NCI-H1694 (cell line): ENCODE results near the gene ZAR1L.
"Not testable (repeated sequence)": the region's sequence is repeated elsewhere in the genome, so short reads cannot be mapped to it uniquely, and the experiment has no call there.

Source experiments
- DNase-seq: peaks from one replicate; lab custom pipeline; 2025; lab: John Stamatoyannopoulos, UW

The ZAR1L gene

GRCh38 chr13:32315238-32316027 is at the start of gene ZAR1L, which contains the start of gene BRCA2:
Gene ZAR1L, minus strand, starts transcription at chr13:32315363. Its CDS starts 3,438 bp downstream, at chr13:32311925.
Gene BRCA2, plus strand, starts transcription at chr13:32315508. Its CDS starts 953 bp downstream, at chr13:32316461.
- peak; percentile 63 for DNase-seq

GRCh38 chr13:32362574-32362973 is 47.4 kb upstream of the ZAR1L start:
- DNase-seq: no peak

DNA sequence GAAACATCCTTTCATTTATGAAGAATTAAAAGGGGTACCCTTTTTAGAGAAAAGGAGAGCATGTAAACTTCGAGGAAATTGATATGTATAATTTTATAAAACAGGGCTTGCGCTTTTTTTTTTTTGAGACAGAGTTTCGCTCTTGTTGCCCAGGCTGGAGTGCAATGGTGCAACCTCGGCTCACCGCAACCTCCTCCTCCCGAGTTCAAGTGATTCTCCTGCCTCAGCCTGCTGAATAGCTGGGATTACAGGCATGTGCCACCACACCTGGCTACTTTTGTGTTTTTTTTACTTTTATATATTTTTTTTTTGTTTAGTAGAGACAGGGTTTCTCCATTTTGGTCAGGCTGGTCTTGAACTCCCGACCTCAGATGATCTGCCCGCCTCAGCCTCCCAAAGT is 40.8 kb upstream of the ZAR1L start:
- DNase-seq: not testable (repeated sequence)

GRCh38 chr13:32354040-32354439 is 38.9 kb upstream of the ZAR1L start:
- DNase-seq: no peak

DNA sequence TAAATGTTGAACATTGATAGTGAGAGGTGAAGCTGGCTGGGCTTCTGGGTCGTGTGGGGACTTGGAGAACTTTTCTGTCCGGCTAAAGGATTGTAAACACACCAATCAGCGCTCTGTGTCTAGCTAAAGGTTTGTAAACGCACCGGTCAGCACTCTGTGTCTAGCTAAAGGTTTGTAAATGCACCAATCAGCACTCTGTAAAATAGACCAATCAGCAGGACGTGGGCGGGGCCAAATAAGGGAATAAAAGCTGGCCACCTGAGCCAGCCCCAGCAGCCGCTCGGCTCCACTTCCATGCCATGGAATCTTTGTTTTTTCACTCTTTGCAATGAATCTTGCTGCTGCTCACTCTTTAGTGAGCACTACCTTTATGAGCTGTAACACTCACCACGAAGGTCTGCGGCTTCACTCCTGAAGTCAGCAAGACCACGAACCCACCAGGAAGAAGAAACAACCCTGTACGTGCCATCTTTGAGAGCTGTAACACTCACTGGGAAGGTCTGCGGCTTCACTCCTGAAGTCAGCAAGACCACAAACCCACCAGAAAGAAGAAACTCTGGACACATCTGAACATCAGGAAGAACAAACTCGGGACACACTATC is 35.8 kb upstream of the ZAR1L start:
- DNase-seq: not testable (repeated sequence)

DNA sequence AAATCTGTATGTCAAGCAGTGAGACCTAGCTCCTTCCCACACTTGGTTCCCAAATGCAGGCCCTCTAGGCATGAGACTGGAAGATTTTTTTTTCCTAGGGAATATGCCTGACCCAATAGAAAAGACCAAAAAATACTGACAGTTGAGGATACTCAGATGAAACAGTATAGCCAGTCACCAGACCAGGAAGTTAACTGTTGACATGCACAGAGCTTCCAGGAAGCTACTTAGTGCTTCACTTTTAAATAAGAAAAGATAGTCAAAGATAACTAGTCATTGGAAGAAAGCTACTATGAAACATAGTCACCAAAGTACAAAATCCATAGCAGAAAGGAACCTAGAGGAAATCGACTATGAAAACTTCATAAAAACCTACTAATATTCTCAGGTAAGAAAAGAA is 32.5 kb upstream of the ZAR1L start:
- no peak for DNase-seq

DNA sequence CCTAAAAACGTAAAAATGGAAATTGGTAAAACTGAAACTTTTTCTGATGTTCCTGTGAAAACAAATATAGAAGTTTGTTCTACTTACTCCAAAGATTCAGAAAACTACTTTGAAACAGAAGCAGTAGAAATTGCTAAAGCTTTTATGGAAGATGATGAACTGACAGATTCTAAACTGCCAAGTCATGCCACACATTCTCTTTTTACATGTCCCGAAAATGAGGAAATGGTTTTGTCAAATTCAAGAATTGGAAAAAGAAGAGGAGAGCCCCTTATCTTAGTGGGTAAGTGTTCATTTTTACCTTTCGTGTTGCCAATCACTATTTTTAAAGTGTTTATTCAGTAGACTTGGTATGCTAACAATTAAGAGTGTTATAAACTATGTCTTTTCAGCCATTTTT is 25.8 kb upstream of the ZAR1L start:
- DNase-seq: no peak

DNA sequence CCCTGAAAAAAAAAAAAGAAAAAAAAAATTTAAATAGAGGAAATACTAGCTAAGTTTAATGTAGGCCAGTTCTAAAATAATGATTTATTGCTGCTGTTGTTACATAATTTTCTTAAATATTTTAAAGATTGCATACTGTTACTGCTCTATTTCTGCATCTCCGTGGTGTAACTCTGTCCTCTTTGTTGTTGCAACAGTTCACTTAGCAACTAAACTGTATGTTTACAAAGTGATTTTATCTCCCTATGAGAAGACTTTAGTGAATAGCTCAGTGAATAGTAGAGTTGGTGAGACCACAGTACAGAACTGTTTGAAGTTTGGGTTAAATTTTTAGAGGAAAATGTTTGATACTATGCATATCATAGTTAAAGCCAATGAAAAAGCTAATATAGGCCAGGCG is 19.5 kb upstream of the ZAR1L start:
- no peak for DNase-seq

- no peak for DNase-seq
These were observed 15.3 kb upstream of the ZAR1L start for GRCh38 chr13:32330441-32330840.

DNA sequence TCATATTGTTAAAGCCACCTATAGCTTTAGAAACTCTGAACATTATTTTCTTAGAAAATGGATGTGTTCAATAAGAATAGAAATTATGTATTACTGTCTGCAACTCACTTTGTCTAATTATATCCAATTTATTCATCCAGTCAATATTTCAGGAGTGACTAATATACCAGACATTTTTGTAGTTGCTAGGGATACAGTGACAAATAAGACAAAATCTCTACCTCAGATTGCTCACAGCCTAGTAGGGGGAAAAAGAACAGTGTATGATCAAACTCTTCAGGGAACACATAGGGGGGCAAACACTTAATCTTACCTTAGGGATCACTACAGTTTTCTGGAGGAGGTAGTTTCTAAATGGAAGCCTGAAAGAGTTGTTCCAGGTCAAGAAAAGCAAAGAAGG is 8.7 kb upstream of the ZAR1L start:
- no peak for DNase-seq

DNA sequence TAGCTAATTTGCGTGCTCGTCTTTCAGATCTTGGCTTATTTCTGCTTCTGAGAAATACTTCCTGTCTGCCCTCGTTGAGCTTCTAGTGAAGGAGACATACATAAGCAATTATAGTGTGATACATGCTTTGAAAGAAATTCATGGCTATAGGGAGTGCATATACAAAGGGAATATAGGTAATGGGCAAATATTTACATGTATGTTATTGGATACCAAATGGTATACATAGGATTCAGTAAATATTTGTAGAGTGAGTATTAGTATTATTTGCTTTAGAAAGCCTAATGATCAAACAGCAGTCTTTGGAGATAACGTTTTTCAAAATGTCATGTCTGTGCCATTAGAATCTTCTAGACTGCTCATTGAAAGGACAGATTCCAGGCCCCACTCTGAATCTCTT is 5.4 kb upstream of the ZAR1L start:
- DNase-seq: no peak

DNA sequence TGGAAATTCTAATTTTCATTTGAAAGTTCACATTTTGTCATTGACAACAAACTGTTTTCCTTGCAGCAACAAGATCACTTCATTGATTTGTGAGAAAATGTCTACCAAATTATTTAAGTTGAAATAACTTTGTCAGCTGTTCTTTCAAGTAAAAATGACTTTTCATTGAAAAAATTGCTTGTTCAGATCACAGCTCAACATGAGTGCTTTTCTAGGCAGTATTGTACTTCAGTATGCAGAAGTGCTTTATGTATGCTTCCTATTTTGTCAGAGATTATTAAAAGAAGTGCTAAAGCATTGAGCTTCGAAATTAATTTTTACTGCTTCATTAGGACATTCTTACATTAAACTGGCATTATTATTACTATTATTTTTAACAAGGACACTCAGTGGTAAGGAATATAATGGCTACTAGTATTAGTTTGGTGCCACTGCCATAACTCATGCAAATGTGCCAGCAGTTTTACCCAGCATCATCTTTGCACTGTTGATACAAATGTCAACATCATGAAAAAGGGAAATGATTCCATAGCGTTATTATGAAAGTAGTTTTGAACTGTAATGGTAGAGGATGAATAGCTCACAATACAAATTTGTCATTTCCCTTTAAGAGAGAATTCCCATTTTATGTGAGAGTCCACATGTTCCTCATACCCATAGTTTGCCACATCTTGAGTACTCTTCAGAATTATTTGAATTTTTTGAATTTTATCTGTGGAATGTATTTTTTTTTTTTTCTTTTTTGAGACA is 2.7 kb upstream of the ZAR1L start:
- no peak for DNase-seq

GRCh38 chr13:32316501-32316900 is 1.3 kb upstream of the ZAR1L start:
- no peak for DNase-seq

DNA sequence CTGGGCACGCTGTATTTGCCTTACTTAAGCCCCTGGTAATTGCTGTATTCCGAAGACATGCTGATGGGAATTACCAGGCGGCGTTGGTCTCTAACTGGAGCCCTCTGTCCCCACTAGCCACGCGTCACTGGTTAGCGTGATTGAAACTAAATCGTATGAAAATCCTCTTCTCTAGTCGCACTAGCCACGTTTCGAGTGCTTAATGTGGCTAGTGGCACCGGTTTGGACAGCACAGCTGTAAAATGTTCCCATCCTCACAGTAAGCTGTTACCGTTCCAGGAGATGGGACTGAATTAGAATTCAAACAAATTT is 821 bp upstream of the ZAR1L start:
- no peak for DNase-seq

DNA sequence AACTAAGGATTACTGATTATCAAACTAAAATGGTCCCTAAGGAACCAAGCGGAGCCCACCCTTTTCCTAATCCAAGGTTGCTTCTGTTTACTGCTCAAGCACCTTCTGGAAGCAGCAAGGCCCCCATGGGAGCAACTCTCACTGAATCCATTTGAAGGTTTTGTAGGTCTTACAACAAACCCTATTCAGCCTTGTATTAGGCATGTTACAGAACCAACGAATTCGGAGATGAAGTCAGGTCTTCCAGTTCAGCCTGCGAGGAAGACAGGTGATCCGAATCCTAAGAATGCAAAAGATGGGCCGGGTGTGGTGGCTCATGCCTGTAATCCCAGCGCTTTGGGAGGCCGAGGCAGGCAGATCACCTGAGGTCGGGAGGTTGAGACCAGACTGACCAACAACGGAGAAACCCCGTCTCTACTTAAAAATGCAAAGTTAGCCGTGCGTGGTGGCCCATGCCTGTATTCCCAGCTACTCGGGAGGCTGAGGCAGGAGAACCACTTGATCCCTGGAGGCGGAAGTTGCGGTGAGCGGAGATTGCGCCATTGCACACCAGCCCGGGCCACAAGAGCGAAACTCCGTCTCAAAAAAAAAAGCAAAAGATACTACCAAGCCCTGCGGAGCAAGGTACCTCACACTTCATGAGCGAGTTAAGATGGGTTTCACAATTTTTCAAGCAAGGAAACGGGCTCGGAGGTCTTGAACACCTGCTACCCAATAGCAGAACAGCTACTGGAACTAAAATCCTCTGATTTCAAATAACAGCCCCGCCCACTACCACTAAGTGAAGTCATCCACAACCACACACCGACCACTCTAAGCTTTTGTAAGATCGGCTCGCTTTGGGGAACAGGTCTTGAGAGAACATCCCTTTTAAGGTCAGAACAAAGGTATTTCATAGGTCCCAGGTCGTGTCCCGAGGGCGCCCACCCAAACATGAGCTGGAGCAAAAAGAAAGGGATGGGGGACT is 609 bp downstream of the ZAR1L start:
- DNase-seq: peak; percentile 2

DNA sequence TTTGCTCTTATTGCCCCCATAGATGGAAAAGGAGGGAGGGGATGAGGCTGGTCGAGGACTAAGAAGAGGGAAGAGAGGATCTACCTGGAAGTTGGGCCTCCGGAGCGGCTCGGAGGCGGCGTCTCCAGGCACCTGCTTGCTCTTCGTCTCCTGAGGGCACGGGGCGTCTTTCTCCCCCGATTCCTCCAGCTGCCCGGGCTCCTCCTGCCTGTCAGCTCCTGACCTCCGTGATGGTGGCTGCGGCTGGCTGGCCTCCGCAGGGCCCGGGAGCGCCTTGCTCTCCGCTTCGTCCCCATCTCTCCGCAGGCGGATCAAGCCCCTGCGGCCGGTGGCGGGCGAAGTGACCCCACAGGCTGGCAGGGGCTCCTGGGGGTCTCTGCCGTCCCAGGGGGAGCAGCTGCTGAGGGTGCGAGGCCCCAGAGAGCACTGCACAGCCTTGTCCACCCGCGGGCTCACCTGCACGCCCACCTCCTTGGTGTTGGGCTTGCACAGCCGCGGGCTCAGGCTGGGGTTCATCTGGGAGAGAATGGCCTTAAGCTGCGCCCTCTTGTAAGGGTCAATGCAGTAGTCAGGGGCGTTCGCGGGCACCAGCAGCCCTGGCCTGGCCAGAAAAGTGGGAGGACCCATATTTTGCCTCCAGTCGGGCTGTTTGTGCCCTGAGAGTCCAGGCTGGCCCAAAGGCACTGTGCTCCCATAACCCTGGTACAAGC is 3.8 kb downstream of the ZAR1L start:
- no peak for DNase-seq

DNA sequence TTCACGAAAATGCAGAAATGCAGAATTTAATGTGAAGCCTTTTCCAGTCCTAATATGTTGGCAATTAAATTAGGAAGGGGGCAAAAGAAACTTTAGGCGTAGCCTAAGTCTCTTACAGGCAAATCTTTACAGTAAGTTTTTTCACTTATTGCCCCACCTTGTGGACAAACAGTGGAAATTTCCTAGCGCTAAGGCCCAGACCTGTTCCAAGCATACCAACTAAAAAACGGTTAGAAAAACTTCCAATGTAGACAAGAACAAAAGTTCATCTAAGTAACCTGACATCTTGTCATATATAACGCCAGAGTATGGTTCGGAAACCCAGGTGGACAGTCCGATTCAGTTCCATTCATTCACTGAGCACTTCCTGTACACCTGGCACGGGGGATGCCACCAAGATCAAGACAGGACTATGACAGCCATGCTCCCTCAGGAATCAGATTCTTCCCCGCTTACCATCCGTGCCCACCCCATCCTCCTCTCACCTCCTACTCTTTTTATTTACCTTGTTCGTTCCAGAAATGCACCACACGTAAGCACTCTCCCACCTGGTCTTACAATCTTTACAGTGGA is 4.9 kb downstream of the ZAR1L start:
- peak; percentile 23 for DNase-seq

- no peak for DNase-seq
These were observed 5.6 kb downstream of the ZAR1L start for GRCh38 chr13:32309312-32310133.

DNA sequence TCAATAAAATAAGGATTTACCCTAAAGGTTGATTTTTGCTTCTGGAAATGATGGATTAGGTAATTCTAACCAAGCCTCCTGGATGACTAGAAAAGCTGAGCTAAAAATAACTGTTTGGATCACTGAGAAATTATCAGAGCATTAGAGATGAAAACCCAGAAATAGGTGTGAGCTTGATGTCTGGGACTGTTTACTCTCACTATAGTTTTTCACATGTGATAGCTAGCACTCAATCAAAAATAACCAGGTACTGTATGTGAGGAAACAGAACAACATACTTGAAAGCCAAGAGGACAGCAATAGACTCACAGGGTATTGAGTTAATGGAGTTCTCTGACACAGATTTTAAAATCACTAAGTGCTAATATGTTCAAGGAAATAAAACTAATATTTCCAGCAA is 9.5 kb downstream of the ZAR1L start:
- DNase-seq: no peak

DNA sequence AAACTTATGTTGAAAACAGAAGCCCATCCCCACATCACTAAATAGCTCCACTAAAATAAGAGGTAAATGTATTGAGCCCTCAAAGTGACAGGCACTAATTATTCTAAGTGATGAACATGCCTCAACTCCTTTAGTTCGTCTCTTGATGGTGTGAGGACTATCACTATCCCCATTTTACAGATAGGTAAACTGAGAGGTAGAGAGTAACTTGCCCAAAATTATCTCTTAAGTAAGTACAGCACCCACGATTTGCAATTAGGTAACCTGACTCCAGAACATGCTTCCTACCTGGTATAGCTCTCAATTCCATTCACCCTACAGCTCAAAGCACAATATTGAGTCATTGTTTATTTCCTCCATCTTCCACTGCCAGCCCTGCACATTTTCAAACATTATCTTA is 12.7 kb downstream of the ZAR1L start:
- no peak for DNase-seq
